Measurements from ENCODE around the gene NLRC3.
A peak's percentile ranks its signal among the peaks of the same experiment; 100 is the strongest.

Gene NLRC3

DNA sequence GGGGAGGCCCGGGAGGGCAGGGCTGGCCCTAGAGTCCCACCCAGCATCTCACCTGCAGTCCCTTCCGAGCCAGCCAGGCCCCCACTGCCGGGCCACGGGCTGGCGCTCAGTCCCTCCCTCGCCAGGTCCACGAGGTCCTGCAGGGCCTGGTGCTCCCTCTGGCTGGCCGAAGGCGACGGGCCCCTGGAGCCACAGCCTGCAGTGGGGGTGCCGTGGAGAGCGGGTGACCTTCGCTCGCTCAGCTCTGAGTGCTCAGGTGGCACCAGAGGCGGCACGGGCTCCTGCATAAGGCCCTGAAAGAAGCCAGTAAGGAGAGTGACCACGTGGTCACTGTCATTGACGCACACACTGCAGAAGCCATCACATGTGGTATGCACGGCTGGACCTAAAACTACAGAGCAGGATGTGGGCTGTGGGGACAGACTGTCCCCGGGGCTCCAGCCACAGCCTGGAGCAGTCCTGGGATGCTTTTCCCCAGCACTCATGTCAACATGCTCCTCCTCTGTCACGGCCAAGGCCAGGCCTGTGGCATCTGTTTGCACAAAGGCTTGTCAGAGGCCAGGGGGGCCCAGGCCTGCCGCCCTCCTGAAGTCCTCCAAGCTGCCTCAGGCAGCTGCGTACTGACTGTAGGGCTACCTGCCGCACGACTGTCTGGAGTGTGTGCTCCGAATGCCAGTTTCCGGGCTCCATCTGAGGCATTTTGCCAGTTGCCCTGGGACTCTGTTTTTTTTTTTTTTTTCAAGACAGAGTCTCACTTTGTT, 19.1 kb upstream of the NLRC3 start:
- DNase-seq: no peak

GRCh38 chr16:3595521-3596021, 18.4 kb upstream of the NLRC3 start:
- DNase-seq: no peak

DNA sequence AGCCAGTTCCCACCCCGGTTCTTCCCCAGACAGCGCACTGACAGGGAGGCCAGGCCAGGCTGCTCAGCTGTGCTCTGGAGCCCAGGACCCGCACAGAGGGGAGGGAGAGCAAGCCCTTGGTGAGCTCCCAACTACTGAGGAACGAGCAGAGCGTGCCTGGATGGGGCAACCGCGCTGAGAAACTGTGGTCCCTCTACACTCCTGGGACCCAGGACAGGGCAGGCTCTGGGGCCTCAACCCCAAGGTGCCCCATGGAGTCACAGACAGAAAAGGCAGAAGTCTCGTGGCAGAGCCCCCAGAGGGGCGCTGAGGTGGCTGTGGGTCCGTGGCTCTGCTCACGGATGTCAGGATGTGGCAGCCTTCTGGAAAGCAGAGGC, 17.9 kb upstream of the NLRC3 start:
- DNase-seq: no peak

GRCh38 chr16:3594316-3595109, 17.3 kb upstream of the NLRC3 start:
- DNase-seq: no peak

- DNase-seq: no peak
These were observed 15.4 kb upstream of the NLRC3 start for GRCh38 chr16:3592559-3592958.

GRCh38 chr16:3591991-3592390, 14.8 kb upstream of the NLRC3 start:
- no peak for DNase-seq

- DNase-seq: no peak
These were observed 14.2 kb upstream of the NLRC3 start for GRCh38 chr16:3591436-3591803.

DNA sequence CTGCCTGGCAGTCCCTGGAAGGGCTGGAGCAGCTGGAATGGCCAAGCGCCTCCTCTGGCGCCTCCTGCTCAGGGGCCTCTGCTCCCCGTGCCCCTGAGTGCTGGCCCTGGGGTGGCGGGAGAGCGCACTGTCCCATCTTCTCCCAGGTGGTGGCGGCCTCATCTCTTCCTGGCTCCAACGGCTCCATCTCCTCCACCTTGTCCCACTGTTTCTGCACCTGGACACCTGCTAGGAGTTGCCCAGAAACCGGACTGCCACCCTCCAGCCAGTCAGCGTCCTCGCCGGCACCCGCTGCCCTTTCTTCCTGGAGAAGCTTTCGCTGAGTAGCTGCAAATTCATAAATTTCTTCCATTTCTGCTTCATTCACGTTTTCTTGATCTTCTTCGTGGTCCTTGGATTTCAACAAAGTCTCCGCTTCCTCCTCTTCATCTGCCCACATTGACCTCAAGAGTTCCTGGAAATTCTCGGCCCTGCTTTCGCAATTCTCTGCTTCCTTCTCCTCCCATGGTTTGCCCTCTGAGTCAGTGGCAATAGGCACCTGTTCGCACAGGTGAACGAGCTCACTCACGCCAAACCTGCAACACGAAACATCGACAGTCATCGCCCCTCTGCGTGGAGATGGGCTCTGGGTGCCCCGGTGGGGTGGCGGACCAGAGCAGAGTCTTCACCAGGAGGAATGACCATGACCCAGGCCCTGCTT, 13.7 kb upstream of the NLRC3 start:
- no peak for DNase-seq

DNA sequence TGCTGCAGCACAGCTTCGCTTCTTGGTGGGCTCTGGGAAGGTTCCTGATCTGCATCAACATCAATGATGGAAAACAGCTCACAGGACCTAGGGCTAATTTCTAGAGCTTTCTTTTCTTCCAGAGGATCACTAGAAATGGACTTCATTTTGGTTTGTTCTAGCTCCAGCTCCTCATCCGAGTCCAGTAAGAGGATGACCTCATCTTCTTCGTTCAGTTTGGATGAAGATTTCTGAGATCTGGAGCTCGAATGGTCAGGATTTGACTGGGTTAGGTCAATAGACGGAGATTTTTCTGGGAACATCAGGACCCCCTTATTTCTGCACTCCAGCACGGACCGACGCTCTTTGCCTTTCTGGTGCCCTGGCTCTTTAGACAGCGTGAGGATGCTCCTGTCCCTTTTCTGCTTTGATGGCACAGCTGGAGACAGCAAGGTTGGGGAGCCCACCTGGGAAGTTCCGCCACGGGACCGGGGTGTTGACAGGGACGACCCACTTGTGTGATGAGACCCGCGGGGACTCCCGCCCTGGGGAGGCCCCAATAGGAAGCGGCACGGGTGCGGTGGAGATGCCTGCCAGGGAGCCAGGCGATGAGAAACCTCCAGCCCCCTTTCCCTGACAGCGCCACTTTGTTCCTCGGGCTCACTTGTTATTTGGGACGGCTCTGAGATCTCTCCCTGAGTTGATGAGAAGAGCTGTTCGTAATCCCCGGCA, 12.9 kb upstream of the NLRC3 start:
- no peak for DNase-seq

DNA sequence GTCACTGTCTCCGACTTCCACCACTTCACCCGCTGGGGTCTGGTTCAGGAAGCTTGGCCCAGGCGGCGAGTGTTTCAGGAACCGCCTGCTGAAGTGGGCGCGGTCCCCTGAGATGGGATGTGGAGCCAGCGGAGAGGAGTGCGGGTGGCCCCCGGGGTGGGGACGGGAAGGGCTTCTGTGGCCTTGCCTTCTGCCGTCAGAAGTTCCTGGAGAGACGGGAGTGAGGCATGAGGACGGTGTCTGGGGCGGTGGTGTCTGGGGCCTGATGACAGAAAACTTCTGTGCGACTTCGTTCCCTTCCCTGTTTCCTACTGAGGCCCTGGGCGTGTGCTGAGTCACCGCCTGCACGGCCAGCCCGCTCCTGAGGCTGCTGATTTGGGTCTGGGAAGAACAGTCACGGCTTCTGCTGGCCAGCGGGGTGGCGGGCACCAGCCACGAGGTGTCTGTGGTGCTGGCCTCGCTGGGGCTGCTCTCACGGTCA, 12.3 kb upstream of the NLRC3 start:
- no peak for DNase-seq

GRCh38 chr16:3589001-3589400, 11.8 kb upstream of the NLRC3 start:
- no peak for DNase-seq

- DNase-seq: no peak
These were observed 10.4 kb upstream of the NLRC3 start for GRCh38 chr16:3587547-3588110.

- DNase-seq: no peak
These were observed 7.2 kb upstream of the NLRC3 start for GRCh38 chr16:3584412-3584811.

GRCh38 chr16:3583303-3584038, 6.3 kb upstream of the NLRC3 start:
- no peak for DNase-seq

- DNase-seq: no peak
These were observed 5.3 kb upstream of the NLRC3 start for GRCh38 chr16:3582276-3583165.

GRCh38 chr16:3581392-3581791, 4.2 kb upstream of the NLRC3 start:
- DNase-seq: no peak

DNA sequence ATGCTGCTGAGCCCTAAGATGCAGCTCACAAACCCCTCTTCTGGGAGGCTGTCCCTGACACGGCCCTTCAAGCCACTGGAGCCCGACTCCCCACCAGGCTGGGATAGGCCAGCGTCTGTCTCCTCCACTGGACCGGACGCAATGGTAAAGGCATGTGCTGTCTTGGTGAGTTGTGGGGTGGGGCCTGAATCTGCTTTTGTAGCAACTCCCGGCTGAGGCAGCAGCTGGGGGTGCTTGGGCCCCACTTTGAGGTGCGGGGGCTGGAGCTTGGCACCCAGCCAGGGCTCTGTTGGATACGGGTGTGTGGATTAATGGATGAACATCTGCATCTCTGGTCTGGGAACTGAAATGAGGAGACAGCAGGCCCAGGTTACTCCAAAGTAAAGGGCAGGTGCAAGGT, 3.5 kb upstream of the NLRC3 start:
- DNase-seq: peak; percentile 77

GRCh38 chr16:3580251-3580651, 3.0 kb upstream of the NLRC3 start:
- no peak for DNase-seq

DNA sequence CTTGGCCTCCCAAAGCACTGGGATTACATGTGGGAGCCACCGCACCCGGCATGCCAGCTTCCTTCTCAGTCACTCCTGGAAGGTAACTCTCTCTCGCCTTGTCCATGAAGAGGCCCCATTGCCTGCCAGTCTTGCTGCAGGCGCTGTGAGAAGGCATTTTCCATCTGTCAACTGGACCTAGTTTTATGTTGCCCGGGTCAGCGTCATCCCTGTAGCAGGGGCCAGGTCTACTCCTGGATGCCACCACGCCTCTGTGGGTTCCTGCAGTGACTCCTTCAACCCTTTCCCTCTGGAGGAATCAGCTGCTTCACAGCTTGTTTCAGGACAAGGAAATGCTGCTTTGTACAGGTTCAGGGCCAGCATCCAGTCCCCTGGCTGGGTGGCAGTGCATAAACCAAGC, 2.6 kb upstream of the NLRC3 start:
- no peak for DNase-seq
